HAP-1 (cell line): Measurements from ENCODE around the gene SLX4IP.

Experiments used
- DNase-seq, 2 experiments: peaks; one replicate each; pipeline ENCODE4 v3.0.0-alpha.2; 2016 to 2020; ENCODE audit warnings: low spot score in 2 of 2
- H3K27me3 ChIP-seq: fragments of 250-450 bp; sonication (Bioruptor Pico); 2 replicates; pipeline ENCODE4 v1.5.1; 2020; ENCODE audit warnings: low read depth, mild to moderate bottlenecking, moderate library complexity
- H3K36me3 ChIP-seq: fragments of 250-450 bp; sonication (Bioruptor Pico); replicated peaks from 2 replicates; pipeline ENCODE4 v1.5.1; 2020; ENCODE audit warnings: mild to moderate bottlenecking
- H3K4me1 ChIP-seq: fragments of 250-450 bp; sonication (Bioruptor Pico); 2 replicates; pipeline ENCODE4 v1.5.1; 2020; ENCODE audit warnings: mild to moderate bottlenecking
- H3K4me3 ChIP-seq: fragments of 250-450 bp; sonication (Bioruptor Pico); 2 replicates; pipeline ENCODE4 v1.5.1; 2020; ENCODE audit warnings: mild to moderate bottlenecking, moderate library complexity
- H3K9me3 ChIP-seq: fragments of 250-450 bp; sonication (Bioruptor Pico); 2 replicates; pipeline ENCODE4 v1.5.1; 2020; ENCODE audit warnings: mild to moderate bottlenecking, moderate library complexity
- in situ Hi-C: fragments of 300-500 bp; cut with MboI; formaldehyde crosslinking; loops from 3 replicates; pipeline ENCODE4 v1.14.3; 2020; ENCODE audit warnings: low sequenced_read_pairs, inconsistent platforms, mixed read lengths

Gene SLX4IP

GRCh38 chr20:10565191-10565921, 130.3 kb downstream of the SLX4IP start:
- no peak for DNase-seq
- Histone ChIP-seq H3K4me3 (no peak overlapping the region), H3K9me3 (no peaks in the 10 kb centered on the region), H3K27me3 (no peaks in the 10 kb centered on the region), H3K36me3 (no peaks in the 10 kb centered on the region), H3K4me1 (peaks cover 8% of the 10 kb centered on the region)
- in situ Hi-C loops = no loop called here

GRCh38 chr20:10565922-10566897, 131.1 kb downstream of the SLX4IP start:
- Histone ChIP-seq H3K4me3 (no peak overlapping the region), H3K4me1 (peaks cover 8% of the 10 kb centered on the region), H3K27me3 (no peaks in the 10 kb centered on the region), H3K36me3 (no peaks in the 10 kb centered on the region), H3K9me3 (no peaks in the 10 kb centered on the region)
- in situ Hi-C loops = no loop called here
- peak; percentile 47 to 77 for DNase-seq

DNA sequence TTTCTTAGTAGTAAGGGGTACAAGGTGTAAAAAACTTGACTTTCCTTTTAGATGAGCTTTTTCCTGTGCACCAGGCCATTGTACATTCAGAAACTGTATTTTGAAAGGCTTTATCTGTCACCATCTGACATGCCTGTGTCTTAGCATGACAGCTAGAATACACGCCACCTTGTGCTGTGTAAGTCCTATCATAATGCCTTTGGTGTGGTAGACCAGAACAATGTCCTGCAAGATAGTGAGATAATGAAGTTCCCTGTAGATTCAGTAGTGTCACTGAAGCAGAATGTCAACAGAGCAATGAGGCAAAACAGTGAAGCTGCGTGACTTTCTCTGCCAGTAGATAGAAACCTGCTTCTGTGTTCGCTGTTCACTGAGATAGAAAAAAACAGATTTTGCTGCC, 132.9 kb downstream of the SLX4IP start:
- Histone ChIP-seq H3K27me3 (no peaks in the 10 kb centered on the region), H3K4me1 (peaks cover 14% of the 10 kb centered on the region), H3K36me3 (no peaks in the 10 kb centered on the region), H3K9me3 (no peaks in the 10 kb centered on the region), H3K4me3 (no peak overlapping the region)
- in situ Hi-C loops = no loop called here
- no peak for DNase-seq

DNA sequence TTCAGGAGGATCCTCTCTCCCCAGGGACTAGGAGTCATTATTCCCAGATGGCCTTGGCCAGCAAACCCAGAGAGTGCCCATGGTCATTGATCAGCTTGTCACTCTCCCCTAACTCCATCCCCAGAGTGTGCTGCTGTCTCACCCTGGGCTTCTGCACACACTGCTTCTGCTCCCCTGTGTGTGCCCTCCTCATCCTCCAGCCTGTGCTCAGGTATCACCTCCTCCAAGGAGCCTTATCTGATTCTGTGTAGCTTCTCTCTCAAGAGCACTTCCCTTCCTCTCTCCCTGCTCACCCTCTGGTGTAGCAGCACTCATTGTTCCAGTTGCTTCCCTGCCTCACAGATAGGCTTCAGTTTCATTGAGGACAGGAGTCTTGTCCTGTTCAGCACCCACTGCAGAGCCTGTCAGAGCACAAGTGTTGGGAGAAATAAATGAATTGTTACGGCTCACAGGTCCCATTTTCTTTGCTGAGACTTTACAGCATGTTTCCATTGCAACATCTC, 136.3 kb downstream of the SLX4IP start:
- no peak for DNase-seq
- H3K4me3 ChIP-seq = no peak overlapping the region
- H3K36me3 ChIP-seq = no peaks in the 10 kb centered on the region
- no peaks in the 10 kb centered on the region for H3K9me3 ChIP-seq
- in situ Hi-C loops = no loop called here
- peaks cover 20% of the 10 kb centered on the region for H3K4me1 ChIP-seq
- H3K27me3 ChIP-seq = no peaks in the 10 kb centered on the region

- in situ Hi-C loops = no loop called here
- no peak overlapping the region for H3K4me3 ChIP-seq
Observed at GRCh38 chr20:10572853-10573252, 137.7 kb downstream of the SLX4IP start.

GRCh38 chr20:10573273-10573950, 138.3 kb downstream of the SLX4IP start:
- Histone ChIP-seq H3K27me3 (no peaks in the 10 kb centered on the region), H3K4me3 (no peak overlapping the region), H3K36me3 (no peaks in the 10 kb centered on the region), H3K4me1 (peaks cover 14% of the 10 kb centered on the region), H3K9me3 (no peaks in the 10 kb centered on the region)
- DNase-seq = peak; percentile 29 to 57
- in situ Hi-C loops = no loop called here

More at GRCh38 chr20:10572853-10573252, 137.7 kb downstream of the SLX4IP start:
- no peak for DNase-seq
- H3K9me3 ChIP-seq = no peaks in the 10 kb centered on the region
- H3K4me1 ChIP-seq = peaks cover 14% of the 10 kb centered on the region
- no peaks in the 10 kb centered on the region for H3K27me3 ChIP-seq
- H3K36me3 ChIP-seq = no peaks in the 10 kb centered on the region

GRCh38 chr20:10573951-10574339, 138.8 kb downstream of the SLX4IP start:
- peaks cover 14% of the 10 kb centered on the region for H3K4me1 ChIP-seq
- no peaks in the 10 kb centered on the region for H3K9me3 ChIP-seq
- no peaks in the 10 kb centered on the region for H3K27me3 ChIP-seq
- no peaks in the 10 kb centered on the region for H3K36me3 ChIP-seq
- H3K4me3 ChIP-seq = no peak overlapping the region
- DNase-seq = no peak
- in situ Hi-C loops = no loop called here

DNA sequence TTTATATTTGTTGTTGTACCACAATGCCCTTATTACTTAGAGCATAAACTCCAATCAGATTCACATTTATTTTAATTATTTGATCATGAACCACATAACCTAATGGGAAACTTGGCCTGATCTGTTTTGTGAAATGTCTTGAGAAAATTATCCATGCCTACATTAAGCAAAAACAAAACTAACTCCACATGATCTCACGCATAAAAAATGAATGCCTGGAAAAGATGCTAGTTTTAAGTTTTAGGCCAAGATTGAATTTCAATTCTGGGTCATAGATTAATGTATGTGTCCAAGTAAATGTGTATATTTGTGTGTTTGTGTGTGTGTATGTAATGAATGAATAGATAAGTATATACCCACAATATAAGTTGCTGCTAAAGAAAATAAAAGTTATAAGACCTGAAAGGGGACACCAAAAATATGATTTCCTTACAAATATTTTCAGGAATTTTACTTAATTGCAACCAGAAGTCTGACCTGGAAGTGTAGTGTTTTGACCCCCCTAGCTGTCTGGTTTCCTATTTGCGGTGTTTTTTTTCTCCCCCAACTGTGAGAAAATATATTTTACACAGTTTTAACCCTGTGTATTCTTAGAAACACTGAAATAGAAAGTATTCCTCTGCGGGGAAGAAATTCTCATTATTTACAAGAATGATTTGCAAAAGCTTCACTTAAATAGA, 141.4 kb downstream of the SLX4IP start:
- no peak for DNase-seq
- Histone ChIP-seq H3K27me3 (no peaks in the 10 kb centered on the region), H3K9me3 (no peaks in the 10 kb centered on the region), H3K4me1 (peaks cover 14% of the 10 kb centered on the region), H3K4me3 (no peak overlapping the region), H3K36me3 (no peaks in the 10 kb centered on the region)
- in situ Hi-C loops = no loop called here

GRCh38 chr20:10577648-10578047, 142.5 kb downstream of the SLX4IP start:
- Histone ChIP-seq H3K4me1 (peaks cover 17% of the 10 kb centered on the region), H3K9me3 (no peaks in the 10 kb centered on the region), H3K36me3 (no peaks in the 10 kb centered on the region), H3K27me3 (no peaks in the 10 kb centered on the region), H3K4me3 (no peak overlapping the region)
- in situ Hi-C loops = no loop called here
- DNase-seq = no peak

- no peaks in the 10 kb centered on the region for H3K27me3 ChIP-seq
- in situ Hi-C loops = no loop called here
- no peak for DNase-seq
- H3K4me1 ChIP-seq = peaks cover 8% of the 10 kb centered on the region
- no peaks in the 10 kb centered on the region for H3K36me3 ChIP-seq
- no peak overlapping the region for H3K4me3 ChIP-seq
- no peaks in the 10 kb centered on the region for H3K9me3 ChIP-seq
Observed at GRCh38 chr20:10578607-10579006, 143.5 kb downstream of the SLX4IP start.

GRCh38 chr20:10579942-10580341, 144.8 kb downstream of the SLX4IP start:
- no peak for DNase-seq
- Histone ChIP-seq H3K27me3 (no peaks in the 10 kb centered on the region), H3K9me3 (no peaks in the 10 kb centered on the region), H3K4me3 (no peak overlapping the region), H3K36me3 (no peaks in the 10 kb centered on the region), H3K4me1 (peaks cover 5% of the 10 kb centered on the region)
- in situ Hi-C loops = no loop called here

GRCh38 chr20:10580700-10581099, 145.6 kb downstream of the SLX4IP start:
- Histone ChIP-seq H3K27me3 (no peaks in the 10 kb centered on the region), H3K9me3 (no peaks in the 10 kb centered on the region), H3K4me3 (no peak overlapping the region), H3K4me1 (peaks cover 5% of the 10 kb centered on the region), H3K36me3 (no peaks in the 10 kb centered on the region)
- no peak for DNase-seq
- in situ Hi-C loops = no loop called here

DNA sequence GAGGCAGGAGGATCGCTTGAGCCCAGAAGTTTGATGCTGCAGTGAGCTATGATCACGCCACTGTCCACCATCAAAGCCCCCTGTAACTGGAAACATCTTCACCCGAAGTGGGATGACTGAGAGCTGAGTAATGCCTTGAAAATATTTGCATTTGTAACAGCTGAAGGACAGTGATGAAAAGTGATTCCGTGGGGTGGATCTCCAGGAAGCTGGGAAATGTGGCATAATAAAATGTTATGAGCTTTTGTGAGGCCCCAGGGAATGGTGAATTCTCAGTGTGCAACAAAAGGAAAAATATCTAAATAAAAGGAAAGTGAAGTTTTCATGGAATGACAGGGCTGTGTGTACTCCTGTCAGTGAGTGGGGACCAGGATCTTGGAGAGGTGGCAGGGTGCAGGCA, 146.7 kb downstream of the SLX4IP start:
- DNase-seq = peak in 1 of 2 experiments; percentile 52
- H3K4me1 ChIP-seq = peaks cover 5% of the 10 kb centered on the region
- no peaks in the 10 kb centered on the region for H3K9me3 ChIP-seq
- no peak overlapping the region for H3K4me3 ChIP-seq
- no peaks in the 10 kb centered on the region for H3K36me3 ChIP-seq
- H3K27me3 ChIP-seq = no peaks in the 10 kb centered on the region
- in situ Hi-C loops = no loop called here
